ENCODE measurements around the gene TP63. TPM values are rescaled to one million over a fixed set of nuclear protein-coding genes. Genes with fewer than 3 reads are reported as not detected.

Gene TP63
- total and polyA plus RNA-seq, 2 donors (not counting 3 experiments of a cell fraction or from before 2014, with no cell fraction given) = not detected

GRCh38 chr3:189799366-189799765 is 168.2 kb downstream of the TP63 start:
- CTCF ChIA-PET = interaction anchor here (0.9 to 2.5 kb wide), 4 partner anchors 13 to 149 kb away, joined by 3 to 7 read pairs (median 4); no protein-coding TSS in a partner anchor
- Histone ChIP-seq H3K4me2 (ENCODE audit: insufficient read depth, low read length) (no peak overlapping the region), H3K4me1 (ENCODE audit: control insufficient read depth, extremely low read depth, insufficient read depth, low read length) (no peaks in the 10 kb centered on the region), H3K9ac (replicated peaks; ENCODE audit: extremely low read depth, insufficient read depth, low read length) (no peak overlapping the region), H3K79me2 (ENCODE audit: control insufficient read depth, insufficient read depth, low read length) (no peaks in the 10 kb centered on the region), H3K36me3 (ENCODE audit: control insufficient read depth in 2 of 2, extremely low read depth in 1 of 2, insufficient read depth in 2 of 2, low read length in 2 of 2) (no peaks in the 10 kb centered on the region), H3K27ac (ENCODE audit: insufficient read depth, low read depth, low read length) (no peak overlapping the region), H3K9me3 (replicated peaks; ENCODE audit: control insufficient read depth, insufficient read depth, low read length) (no peaks in the 10 kb centered on the region), H4K20me1 (replicated peaks; ENCODE audit: control insufficient read depth, extremely low read depth, insufficient read depth, low read length) (no peaks in the 10 kb centered on the region), H3K9me1 (replicated peaks; ENCODE audit: control insufficient read depth, extremely low read depth, insufficient read depth, low read length) (no peaks in the 10 kb centered on the region), H3K4me3 (replicated peaks in 1 of 3; ENCODE audit: insufficient read depth in 1 of 3, low read depth in 1 of 3, low read length in 3 of 3) (no peak overlapping the region), H3K27me3 (ENCODE audit: control insufficient read depth in 2 of 2, insufficient read depth in 2 of 2, low read length in 2 of 2) (no peaks in the 10 kb centered on the region), H2AFZ (ENCODE audit: low read depth, low read length) (no peak overlapping the region)
- DNase-seq (ENCODE audit: low read depth, low spot score) (no peak), FAIRE-seq (no peak)
- intact Hi-C loops (cut with micrococcal nuclease) = no loop called here
- no peak for TF ChIP-seq CTCF (IDR thresholded peaks at IDR 0.05; ENCODE audit: extremely low read depth in 1 of 2, insufficient read depth in 1 of 2, low read depth in 1 of 2, low read length in 2 of 2)
- no peak for TF ChIP-seq GATA2 (IDR thresholded peaks at IDR 0.05; ENCODE audit: insufficient read depth, insufficient read length, low read depth, low read length)
- no peak for TF ChIP-seq POLR2A (IDR thresholded peaks at IDR 0.05; ENCODE audit: low read depth, low read length)
- TF ChIP-seq JUN (IDR thresholded peaks at IDR 0.05; ENCODE audit: borderline replicate concordance, insufficient read depth, insufficient read length, low read depth) = no peak
- no peak for TF ChIP-seq POLR2AphosphoS5 (IDR thresholded peaks at IDR 0.05; ENCODE audit: insufficient read depth, low read depth, low read length)
- TF ChIP-seq FOS (IDR thresholded peaks at IDR 0.05; ENCODE audit: borderline replicate concordance, insufficient read depth, low read length) = no peak
- dilution Hi-C loops (cut with MboI; ENCODE audit: extremely low pct_ligation_motif_present, low sequenced_read_pairs) = no loop called here
- POLR2A ChIA-PET = no interaction called here
- BruUV-seq (replicated peaks) = no TSS peak

- no TSS peak for BruUV-seq (replicated peaks)
- H3K9ac ChIP-seq (replicated peaks; ENCODE audit: extremely low read depth, insufficient read depth, low read length) = no peak overlapping the region
- no peaks in the 10 kb centered on the region for H3K36me3 ChIP-seq (ENCODE audit: control insufficient read depth in 2 of 2, extremely low read depth in 1 of 2, insufficient read depth in 2 of 2, low read length in 2 of 2)
- H3K9me1 ChIP-seq (replicated peaks; ENCODE audit: control insufficient read depth, extremely low read depth, insufficient read depth, low read length) = no peaks in the 10 kb centered on the region
- H2AFZ ChIP-seq (ENCODE audit: low read depth, low read length) = no peak overlapping the region
- H3K9me3 ChIP-seq (replicated peaks; ENCODE audit: control insufficient read depth, insufficient read depth, low read length) = no peaks in the 10 kb centered on the region
- no peak overlapping the region for H3K27ac ChIP-seq (ENCODE audit: insufficient read depth, low read depth, low read length)
- H3K4me2 ChIP-seq (ENCODE audit: insufficient read depth, low read length) = no peak overlapping the region
- no peaks in the 10 kb centered on the region for H3K27me3 ChIP-seq (ENCODE audit: control insufficient read depth in 2 of 2, insufficient read depth in 2 of 2, low read length in 2 of 2)
- intact Hi-C loops (cut with micrococcal nuclease) (no loop called here), dilution Hi-C loops (cut with MboI; ENCODE audit: extremely low pct_ligation_motif_present, low sequenced_read_pairs) (no loop called here)
- no peak for TF ChIP-seq FOS (IDR thresholded peaks at IDR 0.05; ENCODE audit: borderline replicate concordance, insufficient read depth, low read length)
- no peak for TF ChIP-seq MYC (IDR thresholded peaks at IDR 0.05; ENCODE audit: low read depth, low read length)
- TF ChIP-seq MAX (IDR thresholded peaks at IDR 0.05; ENCODE audit: insufficient read depth, insufficient read length) = no peak
- no peak for TF ChIP-seq JUN (IDR thresholded peaks at IDR 0.05; ENCODE audit: borderline replicate concordance, insufficient read depth, insufficient read length, low read depth)
- no peak for TF ChIP-seq EZH2 (IDR thresholded peaks at IDR 0.05; ENCODE audit: borderline replicate concordance, low read depth, low read length, severe bottlenecking)
- TF ChIP-seq GATA2 (IDR thresholded peaks at IDR 0.05; ENCODE audit: insufficient read depth, insufficient read length, low read depth, low read length) = no peak
- no peak for TF ChIP-seq CTCF (IDR thresholded peaks at IDR 0.05; ENCODE audit: extremely low read depth in 1 of 2, insufficient read depth in 1 of 2, low read depth in 1 of 2, low read length in 2 of 2)
- no peak for TF ChIP-seq POLR2AphosphoS5 (IDR thresholded peaks at IDR 0.05; ENCODE audit: insufficient read depth, low read depth, low read length)
- TF ChIP-seq POLR2A (IDR thresholded peaks at IDR 0.05; ENCODE audit: low read depth, low read length) = no peak
- DNase-seq (ENCODE audit: low read depth, low spot score) (no peak), FAIRE-seq (no peak)
- POLR2A ChIA-PET = no interaction called here
- H3K79me2 ChIP-seq (ENCODE audit: control insufficient read depth, insufficient read depth, low read length) = no peaks in the 10 kb centered on the region
- no peaks in the 10 kb centered on the region for H4K20me1 ChIP-seq (replicated peaks; ENCODE audit: control insufficient read depth, extremely low read depth, insufficient read depth, low read length)
- H3K4me1 ChIP-seq (ENCODE audit: control insufficient read depth, extremely low read depth, insufficient read depth, low read length) = no peaks in the 10 kb centered on the region
- CTCF ChIA-PET = interaction anchor here (1.0 to 2.5 kb wide), 3 partner anchors 9 to 148 kb away, joined by 3 to 7 read pairs (median 3); no protein-coding TSS in a partner anchor
- no peak overlapping the region for H3K4me3 ChIP-seq (replicated peaks in 1 of 3; ENCODE audit: insufficient read depth in 1 of 3, low read depth in 1 of 3, low read length in 3 of 3)
Measured at GRCh38 chr3:189800436-189800835, 169.2 kb downstream of the TP63 start.

Data from endothelial cell of umbilical vein (primary cell).